Central memory CD4-positive, alpha-beta T cell (primary cell): ENCODE data around the gene FBXW4.

Experiments
- DNase-seq: peaks from one replicate; pipeline ENCODE4 v3.0.0; 2022

The FBXW4 gene

GRCh38 chr10:101564490-101564991 is 130.4 kb downstream of the FBXW4 start:
- no peak for DNase-seq

DNA sequence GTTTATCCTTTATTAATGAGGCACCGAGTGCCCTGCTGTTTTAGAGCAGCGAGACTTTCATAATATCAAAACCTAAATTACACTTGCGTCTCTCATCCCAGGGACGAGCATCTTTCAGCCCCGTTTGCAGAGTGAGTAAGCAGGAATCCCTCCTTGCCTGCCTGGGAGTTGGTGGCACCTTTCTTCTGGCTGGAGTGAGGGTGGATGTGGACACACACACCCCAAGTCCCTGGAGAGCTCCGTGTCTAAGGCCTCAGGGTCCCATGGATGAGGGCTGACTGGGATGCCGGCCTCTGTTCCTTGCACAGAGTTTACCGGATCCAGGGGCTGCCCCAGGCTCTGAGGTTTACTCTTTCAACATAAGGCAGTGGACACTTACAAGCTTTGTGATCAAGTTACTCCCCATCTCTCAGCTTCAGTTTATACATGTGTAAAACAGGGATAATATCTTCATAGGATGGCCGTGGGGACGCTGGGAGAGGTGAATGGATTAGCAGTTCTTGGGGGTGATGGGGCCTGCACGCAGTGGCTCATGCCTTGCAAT is 131.4 kb downstream of the FBXW4 start:
- no peak for DNase-seq

DNA sequence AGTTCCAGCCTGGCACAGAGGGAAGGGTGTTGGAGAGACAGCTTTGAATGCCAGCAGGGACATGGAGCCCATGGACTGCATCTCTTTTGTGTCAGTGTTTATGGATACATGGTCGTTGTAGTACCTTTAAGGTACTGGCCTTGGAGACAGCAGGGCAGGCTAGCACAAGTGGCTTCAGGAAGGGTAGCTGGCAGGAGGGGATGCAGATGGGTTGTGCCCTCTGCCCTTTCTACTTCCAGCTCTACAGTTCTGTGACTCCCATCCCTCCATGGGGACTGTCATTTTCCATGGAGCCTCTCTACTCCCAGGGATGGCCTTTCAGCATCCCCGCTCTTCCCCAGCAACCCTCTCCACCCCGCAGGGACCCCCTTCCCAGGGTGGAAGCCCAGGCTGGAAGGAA is 132.0 kb downstream of the FBXW4 start:
- no peak for DNase-seq

DNA sequence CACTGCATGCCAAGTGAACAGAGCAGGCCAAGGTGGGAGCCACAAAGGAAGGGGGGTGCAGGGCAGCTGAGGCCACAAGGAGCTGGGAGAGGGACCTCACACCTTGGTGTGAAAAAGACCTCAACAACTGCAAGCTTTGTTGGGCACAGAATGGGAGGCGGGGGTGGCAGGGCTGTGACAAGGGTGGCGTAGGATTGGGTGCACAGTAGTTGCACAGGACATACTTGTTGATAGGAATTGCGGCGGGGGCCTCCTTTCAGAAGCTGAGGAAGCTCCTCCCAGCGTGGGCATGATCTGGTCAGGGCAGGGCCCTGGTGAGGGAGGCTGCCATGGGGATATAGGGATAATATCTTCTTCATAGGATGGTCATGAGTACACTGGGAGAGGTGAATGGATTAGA is 132.7 kb downstream of the FBXW4 start:
- no peak for DNase-seq

DNA sequence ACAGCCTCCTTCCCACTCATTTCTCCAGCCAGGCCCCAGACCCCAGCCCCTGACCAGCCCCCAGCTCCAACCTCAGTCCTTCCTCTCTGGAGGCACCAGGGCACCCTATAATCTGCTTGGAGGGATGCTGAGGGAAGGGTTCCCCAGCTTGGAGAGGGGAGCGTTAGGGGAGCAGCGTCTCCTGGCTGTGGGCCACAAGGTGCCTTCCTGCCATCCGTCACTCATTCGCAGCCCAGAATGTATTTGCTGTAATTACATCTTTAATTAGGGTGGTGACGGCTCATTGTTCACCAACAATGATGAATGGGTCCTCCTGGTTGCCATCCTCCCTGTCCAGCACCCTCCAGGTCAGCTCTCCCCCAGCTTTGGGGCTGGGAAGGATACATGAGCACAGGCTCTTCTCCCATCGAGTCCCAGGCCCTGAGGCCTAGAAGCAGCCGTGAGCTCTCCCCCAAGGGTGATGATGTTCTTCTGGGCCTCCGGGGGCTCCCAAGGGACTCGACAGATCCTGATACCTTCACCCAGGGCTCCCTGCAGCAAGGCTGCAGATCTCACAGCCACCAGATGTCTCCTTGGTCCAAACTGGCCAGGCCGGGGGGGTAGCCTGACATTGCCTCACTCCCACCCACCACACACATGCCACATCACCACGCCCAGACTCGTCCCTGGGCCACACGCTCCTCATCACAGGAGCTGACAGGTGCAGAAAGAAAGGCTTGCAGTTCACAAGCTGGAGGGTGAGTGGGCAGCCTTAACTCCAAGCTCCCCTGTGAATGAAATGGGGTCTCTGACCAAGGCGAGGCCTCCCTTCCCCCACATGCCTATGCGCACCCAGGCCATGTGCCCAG is 133.7 kb downstream of the FBXW4 start:
- DNase-seq, result no peak
